Activated naive CD4-positive, alpha-beta T cell treated with anti-CD3 and anti-CD28 coated beads for 36 hours (primary cell): ENCODE data around the gene CTLA4. TPM values are rescaled to one million over a fixed set of nuclear protein-coding genes. Genes with fewer than 3 reads are reported as not detected.
A peak's percentile ranks its signal among the peaks of the same experiment; 100 is the strongest.

ENCODE experiments used
- CTCF ChIA-PET: fragments of 350-600 bp; sonication (Branson Sonifier 250); formaldehyde crosslinking; loops from one replicate; lab custom pipeline; 2021; ENCODE audit warnings: antibody characterized with exemption; lab: Charles Lee
- DNase-seq: peaks from one replicate; pipeline ENCODE4 v3.0.0-alpha.2; 2020
- H3K27ac Mint-ChIP-seq: one replicate; pipeline ENCODE4 v1.8.0; 2021; ENCODE audit warnings: mild to moderate bottlenecking, mixed read lengths
- H3K27me3 Mint-ChIP-seq: one replicate; pipeline ENCODE4 v1.8.0; 2021; ENCODE audit warnings: low read depth, mixed read lengths
- H3K36me3 Mint-ChIP-seq: one replicate; pipeline ENCODE4 v1.8.0; 2021; ENCODE audit warnings: low read depth, mixed read lengths
- H3K4me1 Mint-ChIP-seq: one replicate; pipeline ENCODE4 v1.8.0; 2021; ENCODE audit warnings: low read depth, mixed read lengths
- H3K4me3 Mint-ChIP-seq: one replicate; pipeline ENCODE4 v1.8.0; 2021; ENCODE audit warnings: mild to moderate bottlenecking, moderate library complexity, mixed read lengths
- H3K9me3 Mint-ChIP-seq: one replicate; pipeline ENCODE4 v1.8.0; 2021; ENCODE audit warnings: mixed read lengths
- intact Hi-C: fragments of 100-400 bp; cut with micrococcal nuclease; formaldehyde crosslinking; loops from one replicate; pipeline ENCODE4 v1.15.1; 2023
- total RNA-seq, 2 experiments: library from RNA; stranded (reverse); gene quantifications; one replicate each; pipeline ENCODE4 v1.2.3, GENCODE V29; 2021

The CTLA4 gene
- total RNA-seq, 2 experiments from 2014 or later, result 65.2 to 69.7 TPM

- Mint-ChIP-seq H3K27ac (peak overlapping the region; percentile 60), H3K9me3 (no peaks in the 10 kb centered on the region), H3K27me3 (no peaks in the 10 kb centered on the region), H3K4me3 (no peak overlapping the region), H3K4me1 (peaks cover 85% of the 10 kb centered on the region), H3K36me3 (no peaks in the 10 kb centered on the region)
- intact Hi-C loops, result loop anchor here (1.0 to 10.0 kb wide), 3 partner anchors 33 to 843 kb away; partner anchors contain the start of gene NBEAL1
- CTCF ChIA-PET, result interaction anchor here (0.7 to 2.0 kb wide), 9 partner anchors 8 to 128 kb away, joined by 3 to 22 read pairs (median 4); partner anchors contain the start of gene CTLA4
- peak; percentile 65 for DNase-seq
Observed at GRCh38 chr2:203858176-203858575, 9.4 kb upstream of the CTLA4 start.

GRCh38 chr2:203859030-203859789, 8.4 kb upstream of the CTLA4 start:
- intact Hi-C loops, result loop anchor here (10.0 kb wide), 1 partner anchor 844 kb away; the partner anchor contains the start of gene NBEAL1

GRCh38 chr2:203861197-203861596, 6.4 kb upstream of the CTLA4 start:
- peak overlapping the region; percentile 55 for H3K4me3 Mint-ChIP-seq
- intact Hi-C loops, result loop anchor here (1.0 to 10.0 kb wide), 2 partner anchors 10 to 1226 kb away; partner anchors contain the start of gene FAM117B
- H3K4me1 Mint-ChIP-seq, result peaks cover 74% of the 10 kb centered on the region
- peaks cover 7% of the 10 kb centered on the region for H3K9me3 Mint-ChIP-seq
- peak overlapping the region; percentile 88 for H3K27ac Mint-ChIP-seq
- DNase-seq, result no peak
- H3K36me3 Mint-ChIP-seq, result peaks cover 1% of the 10 kb centered on the region
- CTCF ChIA-PET, result interaction anchor here (0.7 to 4.2 kb wide), 11 partner anchors 9 to 125 kb away, joined by 3 to 19 read pairs (median 3); no protein-coding TSS in a partner anchor
- no peaks in the 10 kb centered on the region for H3K27me3 Mint-ChIP-seq

More at GRCh38 chr2:203859030-203859789, 8.4 kb upstream of the CTLA4 start:
- CTCF ChIA-PET, result interaction anchor here (1.2 to 4.2 kb wide), 3 partner anchors 9 to 50 kb away, joined by 4 to 19 read pairs (median 8); partner anchors contain the start of gene CTLA4
- no peaks in the 10 kb centered on the region for H3K27me3 Mint-ChIP-seq
- no peak overlapping the region for H3K4me3 Mint-ChIP-seq
- H3K27ac Mint-ChIP-seq, result peak overlapping the region; percentile 79
- peaks cover 5% of the 10 kb centered on the region for H3K9me3 Mint-ChIP-seq
- DNase-seq, result no peak
- peaks cover 76% of the 10 kb centered on the region for H3K4me1 Mint-ChIP-seq
- H3K36me3 Mint-ChIP-seq, result peaks cover 1% of the 10 kb centered on the region

- no peak for DNase-seq
- Mint-ChIP-seq H3K27me3 (no peaks in the 10 kb centered on the region), H3K4me3 (peak overlapping the region; percentile 55), H3K9me3 (peaks cover 7% of the 10 kb centered on the region), H3K4me1 (peaks cover 73% of the 10 kb centered on the region), H3K36me3 (peaks cover 1% of the 10 kb centered on the region), H3K27ac (peak overlapping the region; percentile 88)
- CTCF ChIA-PET, result interaction anchor here (0.7 to 4.2 kb wide), 10 partner anchors 9 to 125 kb away, joined by 3 to 19 read pairs (median 3); no protein-coding TSS in a partner anchor
- intact Hi-C loops, result loop anchor here (1.0 to 10.0 kb wide), 2 partner anchors 10 to 1227 kb away; partner anchors contain the start of gene FAM117B
Observed at GRCh38 chr2:203861607-203862006, 6.0 kb upstream of the CTLA4 start.

- peak overlapping the region; percentile 92 for H3K4me3 Mint-ChIP-seq
- CTCF ChIA-PET, result interaction anchor here (0.9 to 5.7 kb wide), 10 partner anchors 8 to 67 kb away, joined by 3 to 28 read pairs (median 7); partner anchors contain the start of gene ICOS
Observed at GRCh38 chr2:203869223-203870042, 1.9 kb downstream of the CTLA4 start.

GRCh38 chr2:203870481-203870880, 2.9 kb downstream of the CTLA4 start:
- Mint-ChIP-seq H3K27ac (peak overlapping the region; percentile 99), H3K4me3 (peak overlapping the region; percentile 92), H3K27me3 (no peaks in the 10 kb centered on the region), H3K36me3 (peaks cover 64% of the 10 kb centered on the region), H3K4me1 (peaks cover 60% of the 10 kb centered on the region), H3K9me3 (no peaks in the 10 kb centered on the region)
- peak; percentile 19 for DNase-seq
- intact Hi-C loops, result loop anchor here (2.0 kb wide), 5 partner anchors 132 to 632 kb away; partner anchors contain the start of gene CYP20A1
- CTCF ChIA-PET, result interaction anchor here (0.9 to 5.7 kb wide), 7 partner anchors 9 to 56 kb away, joined by 3 to 28 read pairs (median 12); no protein-coding TSS in a partner anchor

More at GRCh38 chr2:203869223-203870042, 1.9 kb downstream of the CTLA4 start:
- intact Hi-C loops, result loop anchor here (1.0 to 10.0 kb wide), 8 partner anchors 131 to 1602 kb away; partner anchors contain the start of genes CD28, CYP20A1, FAM117B and NOP58
- Mint-ChIP-seq H3K4me1 (peaks cover 60% of the 10 kb centered on the region), H3K27me3 (no peaks in the 10 kb centered on the region), H3K27ac (peak overlapping the region; percentile 99), H3K36me3 (peaks cover 54% of the 10 kb centered on the region), H3K9me3 (peaks cover under 1% of the 10 kb centered on the region)
- DNase-seq, result peak; percentile 68

- intact Hi-C loops, result loop anchor here (1.0 to 2.0 kb wide), 13 partner anchors 10 to 632 kb away; partner anchors contain the start of gene CYP20A1
- no peaks in the 10 kb centered on the region for H3K9me3 Mint-ChIP-seq
- CTCF ChIA-PET, result interaction anchor here (1.4 to 5.7 kb wide), 6 partner anchors 9 to 39 kb away, joined by 3 to 28 read pairs (median 9); no protein-coding TSS in a partner anchor
- peaks cover 59% of the 10 kb centered on the region for H3K4me1 Mint-ChIP-seq
- peaks cover 67% of the 10 kb centered on the region for H3K36me3 Mint-ChIP-seq
- H3K27me3 Mint-ChIP-seq, result no peaks in the 10 kb centered on the region
- peak overlapping the region; percentile 99 for H3K27ac Mint-ChIP-seq
- no peak for DNase-seq
- peak overlapping the region; percentile 92 for H3K4me3 Mint-ChIP-seq
Observed at GRCh38 chr2:203870941-203871340, 3.4 kb downstream of the CTLA4 start.

GRCh38 chr2:203871371-203871983, 3.9 kb downstream of the CTLA4 start:
- Mint-ChIP-seq H3K27me3 (no peaks in the 10 kb centered on the region), H3K4me3 (peak overlapping the region; percentile 92), H3K27ac (peak overlapping the region; percentile 99), H3K36me3 (peaks cover 67% of the 10 kb centered on the region), H3K9me3 (no peaks in the 10 kb centered on the region), H3K4me1 (peaks cover 55% of the 10 kb centered on the region)
- CTCF ChIA-PET, result interaction anchor here (1.5 to 5.7 kb wide), 5 partner anchors 10 to 38 kb away, joined by 3 to 28 read pairs (median 12); no protein-coding TSS in a partner anchor
- intact Hi-C loops, result loop anchor here (1.0 to 2.0 kb wide), 13 partner anchors 10 to 633 kb away; partner anchors contain the start of gene CYP20A1
- peak; percentile 69 for DNase-seq

- Mint-ChIP-seq H3K4me3 (peak overlapping the region; percentile 4), H3K27ac (no peak overlapping the region), H3K27me3 (no peaks in the 10 kb centered on the region), H3K4me1 (peaks cover 49% of the 10 kb centered on the region), H3K36me3 (peaks cover 64% of the 10 kb centered on the region), H3K9me3 (no peaks in the 10 kb centered on the region)
- CTCF ChIA-PET, result interaction anchor here (1.4 to 5.7 kb wide), 5 partner anchors 8 to 36 kb away, joined by 3 to 28 read pairs (median 5); no protein-coding TSS in a partner anchor
- DNase-seq, result peak; percentile 29
- intact Hi-C loops, result no loop called here
Observed at GRCh38 chr2:203873461-203873860, 5.9 kb downstream of the CTLA4 start.

- CTCF ChIA-PET, result interaction anchor here (0.6 to 3.4 kb wide), 4 partner anchors 8 to 57 kb away, joined by 4 to 17 read pairs (median 4); no protein-coding TSS in a partner anchor
- no peaks in the 10 kb centered on the region for H3K9me3 Mint-ChIP-seq
- H3K36me3 Mint-ChIP-seq, result peaks cover 62% of the 10 kb centered on the region
- no peak overlapping the region for H3K4me3 Mint-ChIP-seq
- intact Hi-C loops, result no loop called here
- peak overlapping the region; percentile 2 for H3K27ac Mint-ChIP-seq
- H3K27me3 Mint-ChIP-seq, result no peaks in the 10 kb centered on the region
- DNase-seq, result no peak
- H3K4me1 Mint-ChIP-seq, result peaks cover 49% of the 10 kb centered on the region
Observed at GRCh38 chr2:203873921-203874631, 6.5 kb downstream of the CTLA4 start.
